Neural cell (in vitro differentiated cells): ENCODE results near the gene CRIM1. TPM values are rescaled to one million over a fixed set of nuclear protein-coding genes. Genes with fewer than 3 reads are reported as not detected.

Experiments used
- H2AFZ ChIP-seq: fragments of 200-600, 300-800 bp; sonication (generic), shearing (Covaris generic); 2 replicates; pipeline ENCODE4 v1.6.0; 2014; ENCODE audit warnings: low read depth, mild to moderate bottlenecking, antibody characterized with exemption, low read length, moderate library complexity
- H3F3A ChIP-seq: fragments of 200-600 bp; shearing (Covaris generic); 2 replicates; pipeline ENCODE4 v1.6.1; 2016; ENCODE audit warnings: mild to moderate bottlenecking, moderate library complexity, mixed read lengths, antibody characterized with exemption, low read length; ENCODE audit not compliant: insufficient read depth, poor library complexity, severe bottlenecking
- H3K27ac ChIP-seq: fragments of 200-600, 300-800 bp; sonication (generic), shearing (Covaris generic); 2 replicates; pipeline ENCODE4 v1.5.1; 2014; ENCODE audit warnings: mild to moderate bottlenecking, low read length, moderate library complexity
- H3K27me3 ChIP-seq: fragments of 300-800, 200-600 bp; sonication (generic), shearing (Covaris generic); 2 replicates; pipeline ENCODE4 v1.6.0; 2014; ENCODE audit warnings: mild to moderate bottlenecking, low read depth, low read length, moderate library complexity; ENCODE audit not compliant: insufficient read depth
- H3K36me3 ChIP-seq: fragments of 300-800, 200-600 bp; sonication (generic), shearing (Covaris generic); 2 replicates; pipeline ENCODE4 v1.5.1; 2014; ENCODE audit warnings: mild to moderate bottlenecking, antibody characterized with exemption, low read length, moderate library complexity; ENCODE audit not compliant: insufficient read depth
- H3K4me2 ChIP-seq: fragments of 300-800, 200-600 bp; sonication (generic), shearing (Covaris generic); 2 replicates; pipeline ENCODE4 v1.6.0; 2014; ENCODE audit warnings: mild to moderate bottlenecking, low read length
- H3K4me3 ChIP-seq: fragments of 300-800, 200-600 bp; sonication (generic), shearing (Covaris generic); 2 replicates; pipeline ENCODE4 v1.5.1; 2014; ENCODE audit warnings: mild to moderate bottlenecking, low read length, moderate library complexity
- H3K79me2 ChIP-seq: fragments of 200-600 bp; shearing (Covaris generic); replicated peaks from 2 replicates; pipeline ENCODE4 v1.6.0; 2014; ENCODE audit warnings: mild to moderate bottlenecking, low read length, moderate library complexity; ENCODE audit not compliant: insufficient read depth
- H3K9ac ChIP-seq: fragments of 300-800, 200-600 bp; sonication (generic), shearing (Covaris generic); 2 replicates; pipeline ENCODE4 v1.6.1; 2016; ENCODE audit warnings: mild to moderate bottlenecking, low read length, mixed read lengths
- H3K9me2 ChIP-seq: fragments of 200-600 bp; shearing (Covaris generic); 2 replicates; pipeline ENCODE4 v1.6.1; 2016; ENCODE audit warnings: mild to moderate bottlenecking, low read length, mixed read lengths; ENCODE audit not compliant: insufficient read depth
- H3K9me3 ChIP-seq: fragments of 200-600, 300-800 bp; sonication (generic), shearing (Covaris generic); 2 replicates; pipeline ENCODE4 v1.6.1; 2016; ENCODE audit warnings: mild to moderate bottlenecking, mixed run types, low read length, moderate library complexity, mixed read lengths
- H4K20me1 ChIP-seq: fragments of 200-600 bp; shearing (Covaris generic); 2 replicates; pipeline ENCODE4 v1.6.1; 2016; ENCODE audit warnings: mild to moderate bottlenecking, mixed run types; ENCODE audit not compliant: insufficient read depth
- EP300 ChIP-seq: fragments of 450-650 bp; conservative IDR thresholded peaks from 2 replicates; pipeline ENCODE4 v1.6.1; 2014; ENCODE audit warnings: antibody characterized with exemption, mild to moderate bottlenecking, moderate library complexity; ENCODE audit not compliant: poor library complexity, severe bottlenecking
- EZH2 ChIP-seq: fragments of 200-600, 300-800 bp; shearing (Covaris generic), sonication (generic); IDR thresholded peaks from 2 replicates; pipeline ENCODE4 v1.6.1; 2014; ENCODE audit warnings: antibody characterized with exemption, low read length, borderline replicate concordance, mild to moderate bottlenecking; ENCODE audit not compliant: insufficient read depth, poor library complexity, severe bottlenecking
- MXI1 ChIP-seq: fragments of 450-650 bp; conservative IDR thresholded peaks from 2 replicates; pipeline ENCODE4 v1.6.1; 2014; ENCODE audit warnings: antibody characterized with exemption, mild to moderate bottlenecking; ENCODE audit not compliant: poor library complexity, severe bottlenecking
- POLR2AphosphoS5 ChIP-seq: IDR thresholded peaks from 2 replicates; pipeline ENCODE4 v1.6.1; 2012
- RAD21 ChIP-seq: fragments of 450-650 bp; conservative IDR thresholded peaks from 2 replicates; pipeline ENCODE4 v1.6.1; 2014; ENCODE audit warnings: antibody characterized with exemption, mild to moderate bottlenecking, moderate library complexity
- SMC3 ChIP-seq: fragments of 450-650 bp; conservative IDR thresholded peaks from 2 replicates; pipeline ENCODE4 v1.6.1; 2014; ENCODE audit warnings: antibody characterized with exemption, mild to moderate bottlenecking, moderate library complexity; ENCODE audit not compliant: poor library complexity
- TAF1 ChIP-seq: IDR thresholded peaks from 2 replicates; pipeline ENCODE4 v1.6.1; 2012; ENCODE audit warnings: low read depth
- polyA plus RNA-seq: library from polyadenylated mRNA; depleted of rRNA; stranded (reverse); fragments of >200 nt; gene quantifications from 2 replicates; pipeline ENCODE4 v1.2.3, GENCODE V29; 2014
- TF ChIP-seq, protein P1 (sequence below): fragments of 450-650 bp; IDR thresholded peaks from 2 replicates; pipeline ENCODE4 v1.5.1; 2014; ENCODE audit warnings: antibody characterized with exemption, mild to moderate bottlenecking, moderate library complexity; ENCODE audit not compliant: poor library complexity, severe bottlenecking
- TF ChIP-seq, protein P2 (sequence below): IDR thresholded peaks from 2 replicates; pipeline ENCODE4 v1.6.1; 2012; ENCODE audit warnings: borderline replicate concordance

CRIM1 gene
- polyA plus RNA-seq, 1 donor from 2014 or later, result 6.7 TPM

DNA sequence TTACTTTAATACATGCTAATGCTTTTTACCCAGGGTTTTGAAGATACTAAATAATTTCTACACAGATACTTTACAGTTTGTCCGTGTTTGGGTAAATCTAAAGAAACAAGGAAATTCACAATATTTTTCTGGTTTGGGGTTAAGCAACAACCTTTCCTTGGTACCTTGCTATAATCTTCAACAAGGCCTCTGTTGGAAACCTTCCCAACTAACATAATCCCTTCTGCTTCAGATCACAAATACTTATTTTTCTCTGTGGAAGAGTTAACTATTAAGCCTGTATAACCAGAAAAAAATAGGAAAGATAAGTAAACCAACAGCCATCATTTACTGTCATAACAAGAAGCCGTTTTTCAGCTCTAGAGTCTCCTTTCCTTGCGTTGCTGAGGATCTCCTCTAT, 227.4 kb downstream of the CRIM1 start:
- no peak overlapping the region for H3K9ac ChIP-seq
- peaks cover 3% of the 10 kb centered on the region for H3K36me3 ChIP-seq
- H3K4me3 ChIP-seq, result no peak overlapping the region
- H3K9me3 ChIP-seq, result no peaks in the 10 kb centered on the region
- H3F3A ChIP-seq, result no peaks in the 10 kb centered on the region
- no peak overlapping the region for H2AFZ ChIP-seq
- no peak overlapping the region for H3K4me2 ChIP-seq
- H3K27ac ChIP-seq, result no peak overlapping the region
- no peaks in the 10 kb centered on the region for H3K79me2 ChIP-seq
- TF ChIP-seq, protein P1, sequence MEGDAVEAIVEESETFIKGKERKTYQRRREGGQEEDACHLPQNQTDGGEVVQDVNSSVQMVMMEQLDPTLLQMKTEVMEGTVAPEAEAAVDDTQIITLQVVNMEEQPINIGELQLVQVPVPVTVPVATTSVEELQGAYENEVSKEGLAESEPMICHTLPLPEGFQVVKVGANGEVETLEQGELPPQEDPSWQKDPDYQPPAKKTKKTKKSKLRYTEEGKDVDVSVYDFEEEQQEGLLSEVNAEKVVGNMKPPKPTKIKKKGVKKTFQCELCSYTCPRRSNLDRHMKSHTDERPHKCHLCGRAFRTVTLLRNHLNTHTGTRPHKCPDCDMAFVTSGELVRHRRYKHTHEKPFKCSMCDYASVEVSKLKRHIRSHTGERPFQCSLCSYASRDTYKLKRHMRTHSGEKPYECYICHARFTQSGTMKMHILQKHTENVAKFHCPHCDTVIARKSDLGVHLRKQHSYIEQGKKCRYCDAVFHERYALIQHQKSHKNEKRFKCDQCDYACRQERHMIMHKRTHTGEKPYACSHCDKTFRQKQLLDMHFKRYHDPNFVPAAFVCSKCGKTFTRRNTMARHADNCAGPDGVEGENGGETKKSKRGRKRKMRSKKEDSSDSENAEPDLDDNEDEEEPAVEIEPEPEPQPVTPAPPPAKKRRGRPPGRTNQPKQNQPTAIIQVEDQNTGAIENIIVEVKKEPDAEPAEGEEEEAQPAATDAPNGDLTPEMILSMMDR, result no peak
- TF ChIP-seq RAD21 (no peak), EP300 (no peak), EZH2 (no peak), TAF1 (no peak), MXI1 (no peak), POLR2AphosphoS5 (no peak), SMC3 (no peak)
- TF ChIP-seq, protein P2, sequence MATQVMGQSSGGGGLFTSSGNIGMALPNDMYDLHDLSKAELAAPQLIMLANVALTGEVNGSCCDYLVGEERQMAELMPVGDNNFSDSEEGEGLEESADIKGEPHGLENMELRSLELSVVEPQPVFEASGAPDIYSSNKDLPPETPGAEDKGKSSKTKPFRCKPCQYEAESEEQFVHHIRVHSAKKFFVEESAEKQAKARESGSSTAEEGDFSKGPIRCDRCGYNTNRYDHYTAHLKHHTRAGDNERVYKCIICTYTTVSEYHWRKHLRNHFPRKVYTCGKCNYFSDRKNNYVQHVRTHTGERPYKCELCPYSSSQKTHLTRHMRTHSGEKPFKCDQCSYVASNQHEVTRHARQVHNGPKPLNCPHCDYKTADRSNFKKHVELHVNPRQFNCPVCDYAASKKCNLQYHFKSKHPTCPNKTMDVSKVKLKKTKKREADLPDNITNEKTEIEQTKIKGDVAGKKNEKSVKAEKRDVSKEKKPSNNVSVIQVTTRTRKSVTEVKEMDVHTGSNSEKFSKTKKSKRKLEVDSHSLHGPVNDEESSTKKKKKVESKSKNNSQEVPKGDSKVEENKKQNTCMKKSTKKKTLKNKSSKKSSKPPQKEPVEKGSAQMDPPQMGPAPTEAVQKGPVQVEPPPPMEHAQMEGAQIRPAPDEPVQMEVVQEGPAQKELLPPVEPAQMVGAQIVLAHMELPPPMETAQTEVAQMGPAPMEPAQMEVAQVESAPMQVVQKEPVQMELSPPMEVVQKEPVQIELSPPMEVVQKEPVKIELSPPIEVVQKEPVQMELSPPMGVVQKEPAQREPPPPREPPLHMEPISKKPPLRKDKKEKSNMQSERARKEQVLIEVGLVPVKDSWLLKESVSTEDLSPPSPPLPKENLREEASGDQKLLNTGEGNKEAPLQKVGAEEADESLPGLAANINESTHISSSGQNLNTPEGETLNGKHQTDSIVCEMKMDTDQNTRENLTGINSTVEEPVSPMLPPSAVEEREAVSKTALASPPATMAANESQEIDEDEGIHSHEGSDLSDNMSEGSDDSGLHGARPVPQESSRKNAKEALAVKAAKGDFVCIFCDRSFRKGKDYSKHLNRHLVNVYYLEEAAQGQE, result no peak
- no peaks in the 10 kb centered on the region for H4K20me1 ChIP-seq
- H3K9me2 ChIP-seq, result no peaks in the 10 kb centered on the region
- no peaks in the 10 kb centered on the region for H3K27me3 ChIP-seq

DNA sequence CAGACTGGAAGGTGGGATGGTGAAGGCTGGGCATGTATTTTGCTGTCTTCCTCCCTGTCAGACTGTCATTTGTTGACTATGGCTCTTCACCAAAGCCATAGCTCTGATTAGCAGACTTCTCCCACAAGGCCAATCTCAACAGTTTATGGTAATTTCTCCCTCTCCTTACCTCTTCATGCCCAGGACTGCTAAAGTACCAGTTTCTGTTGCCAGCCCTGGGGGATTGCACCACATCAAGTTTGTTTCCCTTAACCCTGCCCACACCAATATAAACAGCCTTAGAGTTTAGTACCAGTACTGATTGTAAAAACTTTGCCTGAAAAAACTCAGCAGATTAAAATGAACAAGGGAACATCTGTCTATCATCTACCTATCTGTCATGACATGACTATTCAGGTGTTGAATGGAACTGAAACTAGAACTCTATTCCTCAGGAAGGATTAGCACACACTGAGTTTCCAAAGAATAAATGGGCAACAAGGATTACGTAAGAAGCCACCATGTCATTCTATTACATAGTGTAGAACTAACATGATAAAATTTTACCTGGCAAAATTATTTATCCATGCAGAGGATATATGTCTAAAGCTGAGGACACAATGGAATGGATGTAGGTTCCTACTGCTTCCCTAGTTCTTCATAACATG, 228.7 kb downstream of the CRIM1 start:
- Histone ChIP-seq H2AFZ (no peak overlapping the region), H3K36me3 (peaks cover 3% of the 10 kb centered on the region), H3K9ac (no peak overlapping the region), H3K4me3 (no peak overlapping the region), H3F3A (no peaks in the 10 kb centered on the region), H3K27ac (no peak overlapping the region), H4K20me1 (no peaks in the 10 kb centered on the region), H3K27me3 (no peaks in the 10 kb centered on the region), H3K9me3 (no peaks in the 10 kb centered on the region), H3K4me2 (no peak overlapping the region), H3K79me2 (no peaks in the 10 kb centered on the region), H3K9me2 (no peaks in the 10 kb centered on the region)
- TF ChIP-seq, protein P1, result no peak
- TF ChIP-seq, protein P2, result no peak
- TF ChIP-seq SMC3 (no peak), EZH2 (no peak), MXI1 (no peak), RAD21 (no peak), EP300 (no peak), TAF1 (no peak), POLR2AphosphoS5 (no peak)
